Adipose tissue (tissue), 3 donors: ENCODE data around the gene WHRN. TPM values are rescaled to one million over a fixed set of nuclear protein-coding genes. Genes with fewer than 3 reads are reported as not detected.

Experiments used
- H3K27ac ChIP-seq: one replicate; pipeline ENCODE4 v1.5.1; 2013; ENCODE audit warnings: low read depth, low read length
- WGBS, 3 donors: extraction: QIAGEN DNeasy Blood & Tissue Kit; methylation state at CpG; one replicate each; pipeline ENCODE4 v1.1.7; 2013; 5-methylcytosine and 5-hydroxymethylcytosine counted together
- polyA plus RNA-seq, 3 donors: library from polyadenylated mRNA; stranded (reverse); fragments of 200-250 nt; gene quantifications; one replicate each; pipeline ENCODE4 v1.2.3, GENCODE V29; 2013
- donor health status: healthy with polysubstance abuse.
- donor health status: Bipolar disorder and iron deficiency.
- donor health status: healthy.

The WHRN gene
- polyA plus RNA-seq, 3 donors, result 2.6 to 8.5 (median 7.0) TPM

- 66 to 84% (median 67%) methylated on average over 7 of the region's 7 CpGs for WGBS, 3 donors
- peak overlapping the region; percentile 72 for H3K27ac ChIP-seq
Observed at GRCh38 chr9:114384836-114385396, 120.4 kb downstream of the WHRN start.

- H3K27ac ChIP-seq, result no peak overlapping the region
- 17 to 55% (median 35%) methylated on average over 1 of the region's 1 CpG for WGBS, 3 donors
Observed at GRCh38 chr9:114384341-114384740, 120.9 kb downstream of the WHRN start.

- WGBS, 3 donors, result 33 to 67% (median 37%) methylated on average over 8 of the region's 8 CpGs
- peak overlapping the region; percentile 63 for H3K27ac ChIP-seq
Observed at GRCh38 chr9:114383521-114384231, 121.6 kb downstream of the WHRN start.

- H3K27ac ChIP-seq, result peak overlapping the region; percentile 63
- WGBS, 3 donors, result 32 to 69% (median 34%) methylated on average over 17 of the region's 17 CpGs
Observed at GRCh38 chr9:114382699-114383520, 122.4 kb downstream of the WHRN start.

- WGBS, 3 donors, result 90 to 95% (median 95%) methylated on average over 5 of the region's 5 CpGs
- H3K27ac ChIP-seq, result no peak overlapping the region
Observed at GRCh38 chr9:114378883-114379282, 126.4 kb downstream of the WHRN start.

GRCh38 chr9:114378016-114378415, 127.3 kb downstream of the WHRN start:
- WGBS, 3 donors, result 90 to 94% (median 92%) methylated on average over 8 of the region's 8 CpGs

GRCh38 chr9:114376586-114377445, 128.5 kb downstream of the WHRN start:
- WGBS, 3 donors, result 89 to 93% (median 91%) methylated on average over 19 of the region's 19 CpGs
- H3K27ac ChIP-seq, result no peak overlapping the region

More at GRCh38 chr9:114378016-114378415, 127.3 kb downstream of the WHRN start:
- no peak overlapping the region for H3K27ac ChIP-seq

- 84 to 89% (median 87%) methylated on average over 9 of the region's 9 CpGs for WGBS, 3 donors
- H3K27ac ChIP-seq, result no peak overlapping the region
Observed at GRCh38 chr9:114375386-114376175, 129.7 kb downstream of the WHRN start.

GRCh38 chr9:114374936-114375335, 130.3 kb downstream of the WHRN start:
- 63 to 84% (median 73%) methylated on average over 9 of the region's 9 CpGs for WGBS, 3 donors
- no peak overlapping the region for H3K27ac ChIP-seq

- no peak overlapping the region for H3K27ac ChIP-seq
- WGBS, 3 donors, result 86 to 90% (median 90%) methylated on average over 16 of the region's 16 CpGs
Observed at GRCh38 chr9:114373960-114374730, 131.1 kb downstream of the WHRN start.

GRCh38 chr9:114372921-114373448, 132.3 kb downstream of the WHRN start:
- H3K27ac ChIP-seq, result peak overlapping the region; percentile 79
- 18 to 59% (median 19%) methylated on average over 7 to 9 of the region's 9 CpGs for WGBS, 3 donors

GRCh38 chr9:114371973-114372917, 133.0 kb downstream of the WHRN start:
- H3K27ac ChIP-seq, result peak overlapping the region; percentile 79
- WGBS, 3 donors, result 10 to 55% (median 10%) methylated on average over 13 to 14 of the region's 14 CpGs

- no peak overlapping the region for H3K27ac ChIP-seq
- WGBS, 3 donors, result 57 to 76% (median 67%) methylated on average over 7 of the region's 7 CpGs
Observed at GRCh38 chr9:114371343-114371944, 133.8 kb downstream of the WHRN start.

- no peak overlapping the region for H3K27ac ChIP-seq
- 53 to 72% (median 53%) methylated on average over 4 of the region's 4 CpGs for WGBS, 3 donors
Observed at GRCh38 chr9:114370968-114371320, 134.3 kb downstream of the WHRN start.

GRCh38 chr9:114370251-114370967, 134.9 kb downstream of the WHRN start:
- 63 to 79% (median 69%) methylated on average over 6 of the region's 6 CpGs for WGBS, 3 donors
- no peak overlapping the region for H3K27ac ChIP-seq
